ENCODE results near the gene CHSY1. TPM values are rescaled to one million over a fixed set of nuclear protein-coding genes. Genes with fewer than 3 reads are reported as not detected.

The CHSY1 gene
- total RNA-seq, 2 experiments from 2014 or later: 5.0 to 14.3 TPM

GRCh38 chr15:101264911-101265641, 13.2 kb upstream of the CHSY1 start:
- Histone ChIP-seq H3K4me2 (ENCODE audit: low read length) (no peak overlapping the region), H3K9me3 (ENCODE audit: low read length) (no peaks in the 10 kb centered on the region), H3K79me2 (ENCODE audit: insufficient read depth, low read depth, low read length) (no peaks in the 10 kb centered on the region), H3K36me3 (ENCODE audit: insufficient read depth, low read length) (peaks cover 11% of the 10 kb centered on the region; the same call in 1 of the 2 replicates), H4K20me1 (ENCODE audit: insufficient read depth, low read length) (no peaks in the 10 kb centered on the region), H3K4me3 (ENCODE audit: low read depth, low read length, poor library complexity, severe bottlenecking) (no peak overlapping the region), H3K27ac (ENCODE audit: low read depth, low read length, poor library complexity, severe bottlenecking) (no peak overlapping the region), H3K4me1 (ENCODE audit: insufficient read depth, low read length, poor library complexity, severe bottlenecking) (no peaks in the 10 kb centered on the region), H3K9me2 (ENCODE audit: insufficient read depth, low read length) (no peaks in the 10 kb centered on the region), H2AFZ (ENCODE audit: low read length) (no peak overlapping the region)
- no peak for DNase-seq (ENCODE audit: low spot score)
- POLR2A ChIA-PET: interaction anchor here (0.7 kb wide), 1 partner anchor 26 kb away, joined by 3 read pairs; no protein-coding TSS in a partner anchor
- no TSS peak for BruUV-seq (replicated peaks)
- TF ChIP-seq CTCF (conservative IDR thresholded peaks at IDR 0.05; ENCODE audit: low read length) (no peak), EZH2phosphoT487 (IDR thresholded peaks at IDR 0.05; ENCODE audit: borderline replicate concordance, low read depth, low read length) (no peak)
- CTCF ChIA-PET (ENCODE audit: unreplicated experiment): no interaction called here
- intact Hi-C loops (cut with micrococcal nuclease; ENCODE audit: unreplicated experiment): no loop called here

GRCh38 chr15:101264011-101264410, 12.2 kb upstream of the CHSY1 start:
- intact Hi-C loops (cut with micrococcal nuclease; ENCODE audit: unreplicated experiment): no loop called here
- H3K4me2 ChIP-seq (ENCODE audit: low read length): no peak overlapping the region
- no peaks in the 10 kb centered on the region for H3K9me3 ChIP-seq (ENCODE audit: low read length)
- peaks cover under 1% of the 10 kb centered on the region; the same call in 1 of the 2 replicates for H3K36me3 ChIP-seq (ENCODE audit: insufficient read depth, low read length)
- H3K4me3 ChIP-seq (ENCODE audit: low read depth, low read length, poor library complexity, severe bottlenecking): no peak overlapping the region
- BruUV-seq (replicated peaks): no TSS peak
- no peak overlapping the region for H3K27ac ChIP-seq (ENCODE audit: low read depth, low read length, poor library complexity, severe bottlenecking)
- ChIA-PET POLR2A (no interaction called here), CTCF (ENCODE audit: unreplicated experiment) (no interaction called here)
- no peak for TF ChIP-seq CTCF (conservative IDR thresholded peaks at IDR 0.05; ENCODE audit: low read length)
- H3K79me2 ChIP-seq (ENCODE audit: insufficient read depth, low read depth, low read length): no peaks in the 10 kb centered on the region
- no peak for DNase-seq (ENCODE audit: low spot score)
- no peaks in the 10 kb centered on the region for H3K4me1 ChIP-seq (ENCODE audit: insufficient read depth, low read length, poor library complexity, severe bottlenecking)
- no peak overlapping the region for H2AFZ ChIP-seq (ENCODE audit: low read length)
- H4K20me1 ChIP-seq (ENCODE audit: insufficient read depth, low read length): no peaks in the 10 kb centered on the region
- H3K9me2 ChIP-seq (ENCODE audit: insufficient read depth, low read length): no peaks in the 10 kb centered on the region

GRCh38 chr15:101262551-101262950, 10.7 kb upstream of the CHSY1 start:
- ChIA-PET CTCF (ENCODE audit: unreplicated experiment) (no interaction called here), POLR2A (interaction anchor here (1.0 kb wide), 1 partner anchor 10 kb away, joined by 4 read pairs; no protein-coding TSS in a partner anchor)
- Histone ChIP-seq H3K4me2 (ENCODE audit: low read length) (no peak overlapping the region), H4K20me1 (ENCODE audit: insufficient read depth, low read length) (no peaks in the 10 kb centered on the region), H3K4me1 (ENCODE audit: insufficient read depth, low read length, poor library complexity, severe bottlenecking) (no peaks in the 10 kb centered on the region), H3K9me3 (ENCODE audit: low read length) (no peaks in the 10 kb centered on the region), H3K4me3 (ENCODE audit: low read depth, low read length, poor library complexity, severe bottlenecking) (no peak overlapping the region), H3K79me2 (ENCODE audit: insufficient read depth, low read depth, low read length) (no peaks in the 10 kb centered on the region), H3K9me2 (ENCODE audit: insufficient read depth, low read length) (no peaks in the 10 kb centered on the region), H2AFZ (ENCODE audit: low read length) (no peak overlapping the region), H3K36me3 (ENCODE audit: insufficient read depth, low read length) (no peaks in the 10 kb centered on the region), H3K27ac (ENCODE audit: low read depth, low read length, poor library complexity, severe bottlenecking) (no peak overlapping the region)
- TF ChIP-seq EZH2phosphoT487 (IDR thresholded peaks at IDR 0.05; ENCODE audit: borderline replicate concordance, low read depth, low read length) (no peak), CTCF (conservative IDR thresholded peaks at IDR 0.05; ENCODE audit: low read length) (no peak)
- intact Hi-C loops (cut with micrococcal nuclease; ENCODE audit: unreplicated experiment): no loop called here
- BruUV-seq (replicated peaks): no TSS peak
- DNase-seq (ENCODE audit: low spot score): no peak
